Urothelium cell line (cell line): ENCODE results near the gene MANF.

Experiments used
- DNase-seq: peaks from one replicate; pipeline ENCODE4 v3.0.0; 2011; ENCODE audit warnings: low spot score, mixed read lengths
- FAIRE-seq: peaks from 2 replicates; lab custom pipeline; 2011; peaks lifted over from hg19 to GRCh38; lab: Jason Lieb, UNC

MANF gene

DNA sequence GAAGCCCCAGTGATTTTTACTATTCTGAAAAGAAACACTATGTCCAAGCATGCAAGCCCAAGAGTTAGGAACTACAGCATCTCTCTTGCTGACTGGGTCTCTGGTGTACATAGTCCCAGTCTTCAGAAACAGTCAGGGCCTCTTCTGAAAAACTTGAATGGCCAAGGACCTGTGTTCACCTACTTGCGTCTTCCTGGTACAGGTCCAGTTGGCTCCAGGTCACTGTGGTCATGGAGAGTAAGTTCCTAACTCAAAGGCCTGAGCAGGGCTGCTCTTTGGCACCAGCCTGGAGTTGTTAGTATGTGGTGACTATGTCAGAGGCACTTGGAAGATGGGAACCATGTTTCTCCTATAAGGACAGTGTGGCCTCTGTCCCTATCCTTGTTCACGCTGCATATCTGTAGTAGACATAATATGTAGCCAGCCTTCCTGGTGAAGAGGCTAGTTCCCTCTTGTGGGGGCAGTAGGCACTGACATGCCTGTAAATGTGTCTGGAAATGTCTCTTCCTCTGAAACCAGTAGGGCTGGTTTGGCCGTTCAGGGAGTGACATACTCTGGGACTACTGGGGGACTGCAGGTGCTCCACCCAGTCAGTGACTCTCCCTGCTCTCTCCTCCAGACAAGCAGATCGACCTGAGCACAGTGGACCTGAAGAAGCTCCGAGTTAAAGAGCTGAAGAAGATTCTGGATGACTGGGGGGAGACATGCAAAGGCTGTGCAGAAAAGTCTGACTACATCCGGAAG is 3.4 kb downstream of the MANF start:
- FAIRE-seq (no peak), DNase-seq (peak; percentile 16)

DNA sequence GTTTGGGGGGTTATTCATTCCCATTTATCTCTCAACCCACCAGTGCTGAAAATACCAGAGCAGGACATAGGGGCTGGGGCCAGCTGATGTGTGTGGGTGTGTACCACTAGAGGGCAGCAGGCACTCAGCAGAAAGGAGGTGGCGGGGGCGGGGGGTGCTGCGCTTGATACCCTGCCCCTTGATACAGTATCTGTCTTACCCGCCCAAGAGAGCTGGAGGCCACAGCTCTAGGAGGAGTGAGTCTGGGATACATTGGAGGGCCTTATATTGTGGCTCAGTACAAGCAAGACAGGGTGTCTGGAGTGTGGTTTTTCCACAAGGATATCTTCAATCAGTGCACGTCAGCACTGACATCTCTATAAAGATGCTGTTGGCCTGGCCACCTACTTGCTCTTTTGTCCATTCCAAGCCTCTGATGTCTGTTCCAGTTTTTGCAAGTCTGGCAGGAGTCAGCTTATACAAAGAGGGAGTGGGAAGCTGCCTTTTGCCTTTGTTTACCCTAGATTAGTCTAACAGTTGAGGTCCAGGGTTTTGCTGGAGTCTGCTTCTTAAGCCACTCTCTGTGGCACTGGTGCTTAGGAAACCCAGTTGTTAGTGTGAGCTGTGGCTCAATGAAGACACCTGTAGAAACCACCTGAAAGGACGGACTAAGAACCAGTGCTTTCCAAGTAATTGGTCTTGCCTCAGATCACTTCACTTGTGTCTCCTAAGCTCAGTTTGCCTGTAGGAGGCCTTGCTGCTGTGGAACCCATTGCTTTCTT is 4.5 kb downstream of the MANF start:
- no peak for FAIRE-seq
- peak; percentile 64 for DNase-seq

DNA sequence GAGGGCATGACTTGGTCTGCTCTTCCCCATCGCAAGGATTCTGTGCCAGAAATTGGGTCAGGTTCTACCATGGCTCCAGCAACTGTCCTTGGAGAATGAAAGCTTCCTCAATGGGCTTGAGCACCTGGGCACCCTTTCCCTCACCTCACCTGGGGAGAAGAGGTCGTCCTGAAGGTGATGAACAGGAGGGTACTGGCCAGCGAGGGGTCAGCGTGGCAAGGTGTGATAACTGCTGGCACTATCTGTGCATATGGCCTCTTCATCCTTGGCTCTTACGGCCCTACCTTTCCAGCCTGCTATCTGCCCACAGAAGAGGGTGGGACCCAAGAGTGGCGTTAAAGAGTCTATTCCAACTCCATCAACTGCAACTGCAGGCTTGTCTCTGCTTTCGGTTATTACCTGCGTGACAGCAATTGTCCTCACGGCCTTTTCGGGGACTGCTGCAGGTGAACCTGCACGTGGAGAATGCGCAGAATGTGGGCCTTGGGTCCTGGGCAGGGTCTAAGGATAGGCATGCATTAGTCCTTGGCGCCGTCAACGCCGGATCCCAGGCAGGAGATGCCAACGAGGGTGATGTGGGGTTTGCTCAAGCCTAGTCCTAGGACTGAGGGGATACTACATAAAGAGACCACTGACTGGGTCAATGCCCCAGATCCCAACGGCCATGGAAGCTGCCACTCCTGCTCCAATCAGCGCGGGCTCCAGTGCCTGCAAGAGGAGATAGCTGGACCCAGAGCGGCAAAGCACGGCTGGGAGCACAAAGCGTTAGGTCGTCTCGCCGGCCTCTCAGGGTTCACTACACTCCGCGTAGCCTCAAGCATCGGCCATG is 5.4 kb downstream of the MANF start:
- DNase-seq (no peak), FAIRE-seq (no peak)

- DNase-seq (peak; percentile 97), FAIRE-seq (peak; percentile 89)
Measured at GRCh38 chr3:51391075-51391565, 6.0 kb downstream of the MANF start, which contains the start of gene RBM15B. RBM15B (plus strand) TSS chr3:51391285; CDS start chr3:51391400, 115 bp downstream.

DNA sequence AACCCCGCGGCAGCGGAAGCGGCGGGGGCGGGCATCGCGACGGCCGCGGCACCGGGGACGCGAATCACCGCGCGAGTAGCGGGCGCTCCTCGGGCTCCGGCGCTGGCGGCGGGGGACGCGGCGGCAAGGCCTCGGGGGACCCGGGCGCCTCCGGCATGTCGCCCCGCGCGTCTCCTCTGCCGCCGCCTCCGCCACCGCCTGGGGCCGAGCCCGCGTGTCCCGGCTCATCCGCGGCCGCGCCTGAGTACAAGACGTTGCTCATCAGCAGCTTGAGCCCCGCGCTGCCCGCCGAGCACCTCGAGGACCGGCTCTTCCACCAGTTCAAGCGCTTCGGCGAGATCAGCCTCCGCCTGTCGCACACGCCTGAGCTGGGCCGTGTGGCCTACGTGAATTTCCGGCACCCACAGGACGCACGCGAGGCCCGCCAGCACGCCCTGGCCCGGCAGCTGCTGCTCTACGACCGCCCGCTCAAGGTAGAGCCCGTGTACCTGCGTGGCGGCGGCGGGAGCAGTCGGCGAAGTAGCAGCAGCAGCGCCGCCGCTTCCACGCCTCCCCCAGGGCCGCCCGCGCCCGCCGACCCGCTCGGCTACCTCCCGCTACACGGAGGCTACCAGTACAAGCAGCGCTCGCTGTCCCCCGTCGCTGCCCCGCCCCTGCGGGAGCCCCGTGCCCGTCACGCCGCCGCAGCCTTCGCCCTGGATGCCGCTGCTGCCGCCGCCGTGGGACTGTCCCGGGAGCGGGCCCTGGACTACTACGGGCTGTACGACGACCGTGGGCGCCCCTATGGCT is 6.7 kb downstream of the MANF start:
- no peak for FAIRE-seq
- DNase-seq = peak; percentile 34

DNA sequence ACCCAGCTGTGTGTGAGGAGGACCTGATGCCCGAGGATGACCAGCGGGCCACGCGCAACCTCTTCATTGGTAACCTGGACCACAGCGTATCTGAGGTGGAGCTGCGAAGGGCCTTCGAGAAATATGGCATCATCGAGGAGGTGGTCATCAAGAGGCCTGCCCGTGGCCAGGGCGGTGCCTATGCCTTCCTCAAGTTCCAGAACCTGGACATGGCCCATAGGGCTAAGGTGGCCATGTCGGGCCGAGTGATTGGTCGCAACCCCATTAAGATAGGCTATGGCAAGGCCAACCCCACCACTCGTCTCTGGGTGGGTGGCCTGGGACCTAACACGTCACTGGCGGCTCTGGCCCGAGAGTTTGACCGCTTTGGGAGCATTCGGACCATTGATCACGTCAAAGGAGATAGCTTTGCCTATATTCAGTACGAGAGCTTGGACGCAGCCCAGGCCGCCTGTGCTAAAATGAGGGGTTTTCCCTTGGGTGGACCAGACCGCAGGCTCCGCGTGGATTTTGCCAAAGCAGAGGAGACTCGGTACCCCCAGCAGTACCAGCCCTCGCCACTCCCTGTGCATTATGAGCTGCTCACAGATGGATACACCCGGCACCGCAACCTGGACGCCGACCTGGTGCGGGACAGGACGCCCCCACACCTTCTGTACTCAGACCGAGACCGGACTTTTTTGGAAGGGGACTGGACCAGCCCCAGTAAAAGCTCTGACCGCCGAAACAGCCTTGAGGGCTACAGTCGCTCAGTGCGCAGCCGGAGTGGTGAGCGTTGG is 7.5 kb downstream of the MANF start:
- FAIRE-seq (no peak), DNase-seq (no peak)

DNA sequence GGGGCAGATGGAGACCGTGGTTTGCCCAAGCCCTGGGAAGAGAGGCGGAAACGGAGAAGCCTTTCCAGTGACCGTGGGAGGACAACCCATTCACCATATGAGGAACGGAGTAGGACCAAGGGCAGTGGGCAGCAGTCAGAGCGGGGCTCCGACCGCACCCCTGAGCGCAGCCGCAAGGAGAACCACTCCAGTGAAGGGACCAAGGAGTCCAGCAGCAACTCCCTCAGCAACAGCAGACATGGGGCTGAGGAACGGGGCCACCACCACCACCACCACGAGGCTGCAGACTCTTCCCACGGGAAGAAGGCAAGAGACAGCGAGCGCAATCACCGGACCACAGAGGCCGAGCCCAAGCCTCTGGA is 8.0 kb downstream of the MANF start:
- DNase-seq = no peak
- no peak for FAIRE-seq

- DNase-seq = no peak
- no peak for FAIRE-seq
Measured at GRCh38 chr3:51393564-51393963, 8.5 kb downstream of the MANF start.

DNA sequence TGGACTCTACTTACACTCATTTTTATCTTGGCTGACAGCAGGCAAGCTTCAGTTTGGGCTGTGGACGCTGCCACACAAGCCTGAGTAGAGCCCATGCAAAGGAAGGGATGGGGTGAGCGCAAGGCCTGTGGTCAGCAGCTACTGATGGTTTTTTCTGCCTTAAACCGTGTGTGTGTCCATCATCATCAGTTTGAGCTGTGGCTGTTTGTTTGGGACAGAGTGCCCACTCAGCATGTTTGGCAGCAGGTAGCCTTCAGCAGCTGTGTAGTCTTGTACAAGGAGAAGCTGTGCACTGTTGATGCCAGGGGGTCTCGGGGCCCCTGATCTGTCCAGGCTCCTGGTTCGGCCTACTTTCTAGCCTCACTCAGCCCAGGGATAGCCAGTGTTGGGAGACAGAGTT is 9.4 kb downstream of the MANF start:
- DNase-seq (no peak), FAIRE-seq (no peak)

GRCh38 chr3:51395493-51396213 is 10.6 kb downstream of the MANF start:
- FAIRE-seq = no peak
- no peak for DNase-seq

DNA sequence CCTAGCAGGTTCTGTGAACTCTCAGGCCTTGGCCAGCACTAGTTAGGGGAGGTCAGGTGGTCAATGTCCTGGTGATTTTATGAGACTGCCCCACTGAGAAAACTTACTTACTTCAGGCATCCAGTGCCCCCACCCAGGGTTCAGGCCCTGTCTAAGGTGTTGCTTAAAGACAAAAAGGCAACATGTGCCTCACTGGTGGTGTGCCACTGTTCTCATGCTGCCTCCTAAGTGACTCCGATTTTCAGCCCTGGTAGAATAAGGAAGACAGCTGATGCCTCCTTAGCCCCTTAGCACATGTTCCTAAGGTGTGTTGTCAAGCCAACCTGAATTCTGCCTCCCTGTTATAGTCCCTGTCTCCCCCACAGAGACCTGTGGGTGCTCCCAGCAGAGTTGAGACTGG is 11.3 kb downstream of the MANF start:
- DNase-seq = no peak
- FAIRE-seq = no peak

- no peak for DNase-seq
- peak; percentile 66 for FAIRE-seq
Measured at GRCh38 chr3:51397392-51397791, 12.3 kb downstream of the MANF start.

- no peak for FAIRE-seq
Measured at GRCh38 chr3:51398595-51399310, 13.7 kb downstream of the MANF start.

GRCh38 chr3:51400166-51400565 is 15.1 kb downstream of the MANF start:
- DNase-seq = no peak
- no peak for FAIRE-seq

More at GRCh38 chr3:51398595-51399310, 13.7 kb downstream of the MANF start:
- DNase-seq = no peak

- no peak for FAIRE-seq
- DNase-seq = no peak
Measured at GRCh38 chr3:51401735-51402134, 16.6 kb downstream of the MANF start.

DNA sequence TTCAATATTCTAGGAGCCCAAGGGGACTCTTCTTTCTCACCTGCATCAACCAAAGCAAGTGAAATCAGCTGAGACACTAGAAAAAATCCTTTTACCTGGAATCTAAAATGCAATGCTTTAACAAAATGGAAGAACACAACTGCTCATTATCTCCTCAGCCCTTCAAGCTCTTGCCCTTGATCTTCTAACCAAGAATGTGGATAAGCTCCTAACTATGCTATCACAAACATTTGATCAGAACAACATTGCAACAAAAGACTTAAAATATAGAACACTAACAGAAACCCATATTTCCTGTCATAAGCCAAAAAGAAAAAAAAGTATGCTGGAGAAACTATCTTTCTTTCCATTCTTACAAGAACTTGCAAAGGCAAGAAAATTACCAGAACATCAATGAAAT is 18.6 kb downstream of the MANF start:
- DNase-seq (no peak), FAIRE-seq (no peak)

GRCh38 chr3:51408021-51408420 is 22.9 kb downstream of the MANF start:
- DNase-seq (no peak), FAIRE-seq (no peak)

DNA sequence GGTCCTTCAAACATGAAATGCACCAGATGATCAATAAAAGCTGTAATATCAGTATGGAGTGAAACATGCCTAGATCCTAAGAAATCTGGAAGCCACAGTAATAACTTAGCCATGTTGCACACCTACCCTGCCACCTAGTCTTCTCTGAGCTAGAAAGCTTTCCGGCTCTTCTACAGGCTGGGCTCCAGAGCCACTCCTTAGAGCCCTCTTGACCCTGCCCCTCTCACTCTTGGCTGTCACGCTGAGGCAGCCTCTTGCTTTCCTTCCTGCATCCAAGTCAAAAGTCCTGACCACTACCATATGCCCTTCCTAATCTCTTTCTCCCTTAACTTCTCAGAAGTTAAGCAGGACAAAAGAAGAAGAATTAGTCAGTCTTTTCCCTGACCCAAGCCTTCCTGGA is 23.7 kb downstream of the MANF start:
- DNase-seq (no peak), FAIRE-seq (no peak)
